GM19099 (cell line): Measurements from ENCODE around the gene DDX25.

Experiments used
- POLR2A ChIP-seq: IDR thresholded peaks from 3 replicates; pipeline ENCODE4 v1.6.1; 2011; ENCODE audit warnings: low read depth; ENCODE audit not compliant: insufficient read length; ENCODE audit errors: extremely low read depth

Gene DDX25

DNA sequence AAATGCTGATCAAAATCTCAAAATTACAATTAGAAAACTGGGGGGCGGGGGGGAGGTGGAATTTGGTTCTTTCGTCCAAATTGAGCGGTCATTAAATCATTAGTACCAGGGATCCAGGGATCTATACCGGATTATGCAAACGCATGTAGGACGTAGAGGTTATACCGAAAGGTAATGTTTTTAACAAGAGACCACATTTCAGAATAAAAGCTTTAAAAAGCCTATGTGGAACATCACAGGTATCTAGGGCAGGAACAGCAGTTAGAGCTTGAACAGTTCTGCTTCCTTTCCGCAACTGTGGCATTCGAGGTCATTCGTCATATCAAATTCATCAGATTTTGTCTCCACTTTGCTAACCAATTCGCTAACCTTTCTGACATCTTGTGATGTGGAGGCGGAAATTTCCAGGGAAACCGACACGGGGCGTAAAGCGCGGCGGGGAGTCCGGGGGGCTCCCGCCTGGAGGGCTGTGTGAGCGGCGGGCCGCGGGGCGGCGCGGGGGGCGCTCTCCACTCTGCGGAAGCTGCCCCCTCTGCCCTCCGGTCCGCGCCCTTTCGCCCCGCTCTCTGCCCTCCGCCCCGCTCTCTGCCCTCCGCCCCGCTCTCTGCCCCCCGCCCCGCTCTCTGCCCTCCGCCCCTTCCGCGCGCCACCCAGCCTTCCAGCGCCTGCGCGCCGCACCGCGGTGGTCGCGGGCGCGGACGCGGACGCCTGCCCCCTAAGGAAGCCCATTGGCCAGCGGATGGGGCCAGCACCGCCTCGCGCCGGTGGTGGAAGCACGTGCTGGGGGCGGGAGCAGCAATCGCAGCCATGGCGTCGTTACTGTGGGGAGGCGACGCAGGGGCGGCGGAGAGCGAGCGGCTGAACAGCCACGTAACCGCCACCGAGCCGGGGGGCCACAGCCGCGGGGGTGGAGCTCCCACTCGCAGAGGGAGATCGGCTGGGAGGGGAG is at the start of gene DDX25:
TSS of gene DDX25 (plus strand) at position 798 of the 949 bp plus-strand sequence. CDS start at position 808, 10 bp downstream.
- no peak for TF ChIP-seq POLR2A

DNA sequence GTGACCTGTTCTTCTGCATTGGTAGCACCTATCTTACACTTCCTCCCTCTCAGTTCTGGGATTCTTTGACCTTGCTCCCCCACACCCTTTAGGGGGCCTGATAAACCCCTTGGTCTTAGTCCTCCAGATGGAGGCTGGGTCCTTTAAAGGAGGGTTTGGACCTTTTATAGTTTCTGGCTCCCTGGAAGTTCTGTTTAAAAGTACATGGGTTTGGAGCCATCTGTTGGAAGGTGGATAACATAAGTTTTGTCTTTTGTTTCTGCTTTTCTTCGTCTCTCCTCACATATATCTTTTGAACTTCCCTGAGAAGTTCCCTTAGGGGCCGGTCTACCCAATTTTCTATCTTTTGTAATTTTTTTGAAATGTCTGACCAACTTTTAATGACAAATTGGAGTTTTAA is 34.8 kb upstream of the DDX25 start:
- TF ChIP-seq POLR2A: no peak

DNA sequence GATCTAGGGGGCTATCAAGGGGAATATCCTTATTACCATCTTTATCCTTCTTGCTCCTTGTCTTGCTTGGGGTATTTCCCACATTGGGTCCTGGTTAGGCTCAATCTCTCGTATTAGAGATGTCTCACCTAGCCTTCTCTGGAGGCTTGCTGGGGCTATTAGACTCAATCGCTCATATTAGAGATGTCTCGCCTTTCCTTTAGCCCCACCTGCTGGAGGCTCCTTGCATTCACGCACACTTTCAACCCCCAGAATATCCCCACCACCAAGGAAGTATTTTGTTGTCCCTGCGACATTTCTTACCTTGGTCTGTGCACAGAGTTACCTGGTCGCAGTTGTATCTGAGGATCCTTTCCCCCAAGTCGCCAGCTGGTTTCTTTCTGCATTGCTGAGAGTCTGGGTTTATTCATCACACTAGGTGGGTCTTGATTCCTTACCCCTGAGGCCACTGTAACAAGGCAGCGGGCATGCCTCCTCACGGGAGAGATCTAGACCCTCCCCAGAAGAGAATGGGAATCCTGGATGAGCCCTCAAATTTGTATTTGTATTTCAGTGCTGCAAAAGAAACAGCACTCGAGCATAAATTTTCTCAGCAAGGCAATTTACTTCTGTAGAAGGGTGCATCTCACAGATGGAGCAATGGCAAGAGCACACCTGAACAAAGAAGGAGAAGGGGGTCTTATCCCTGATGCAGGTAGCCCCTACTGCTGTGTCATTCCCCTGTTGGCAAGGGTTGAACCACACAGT is 32.7 kb upstream of the DDX25 start:
- TF ChIP-seq POLR2A: no peak

DNA sequence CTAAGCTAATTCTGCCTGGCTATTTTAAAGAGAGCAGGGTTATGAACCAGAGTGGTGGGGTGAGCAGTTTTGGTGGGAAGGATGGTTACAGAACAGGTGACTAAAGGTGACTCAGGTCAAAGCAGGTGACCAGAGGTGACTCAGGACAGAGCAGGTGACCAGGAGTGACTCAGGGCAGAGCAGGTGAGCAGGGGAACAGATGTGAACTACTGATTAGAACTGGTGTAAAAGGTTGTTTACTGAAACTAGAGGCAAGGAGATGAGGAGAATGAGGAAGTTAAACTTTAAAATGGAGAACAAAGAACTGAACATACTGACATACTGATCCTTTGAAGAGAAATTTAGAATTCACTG is 32.2 kb upstream of the DDX25 start:
- TF ChIP-seq POLR2A: no peak

DNA sequence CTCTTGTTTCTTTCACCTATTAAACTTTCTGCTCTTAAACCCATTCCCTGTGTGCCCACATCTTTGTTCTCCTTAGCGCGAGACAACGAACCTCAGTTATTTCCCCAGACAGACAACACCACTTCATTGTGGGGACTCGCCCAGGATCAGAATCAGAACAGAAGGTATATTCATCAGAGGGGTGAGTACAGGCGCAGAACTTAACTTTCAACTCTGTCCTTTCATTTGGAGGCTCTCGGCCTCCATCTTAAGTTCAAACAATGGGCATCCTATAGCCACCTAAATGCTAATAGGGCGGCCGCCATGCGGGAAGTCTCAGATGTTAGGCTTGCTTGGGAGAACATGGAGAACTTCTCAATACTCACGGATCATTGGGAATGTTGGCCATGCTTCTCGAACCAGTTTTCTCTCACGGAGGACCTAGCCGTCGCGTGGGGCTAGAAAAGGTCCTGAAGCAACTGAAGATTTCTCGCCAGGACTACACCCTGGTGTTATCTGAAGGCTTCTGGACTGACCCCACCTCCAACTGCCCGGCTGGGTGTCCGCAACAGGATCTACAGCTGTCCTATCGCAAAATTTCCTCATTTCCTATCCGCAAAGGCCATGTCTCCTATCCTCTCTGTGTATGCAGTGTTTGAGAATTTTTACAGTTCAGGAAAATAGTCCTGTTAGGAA is 30.3 kb upstream of the DDX25 start:
- TF ChIP-seq POLR2A: no peak

DNA sequence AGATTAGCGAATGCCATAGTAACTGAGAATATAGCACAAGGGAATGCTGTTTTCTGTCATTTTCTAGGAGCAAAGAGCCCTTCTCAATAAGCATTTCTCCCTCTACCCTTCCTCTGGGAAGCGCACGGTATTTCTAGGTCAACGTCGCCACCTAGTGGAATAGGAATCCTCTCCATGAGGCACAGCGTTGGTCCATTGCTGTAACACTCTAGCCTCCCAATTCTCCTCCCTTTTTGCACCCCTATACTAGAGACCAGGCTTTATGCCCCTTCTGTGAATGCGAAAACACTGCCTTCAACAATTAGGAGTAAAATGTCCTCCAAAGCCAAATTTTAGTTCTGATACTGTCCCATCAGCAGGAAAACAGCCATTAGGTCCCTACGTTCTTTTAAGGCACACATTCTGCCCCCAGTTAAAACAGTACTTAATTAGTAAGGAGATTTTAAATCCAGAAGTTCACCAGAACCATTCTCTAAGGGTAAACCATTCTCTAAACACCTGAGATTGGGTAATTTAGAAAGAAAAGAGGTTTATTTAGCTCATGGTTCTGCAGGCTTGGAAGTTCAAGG is 29.7 kb upstream of the DDX25 start:
- no peak for TF ChIP-seq POLR2A

DNA sequence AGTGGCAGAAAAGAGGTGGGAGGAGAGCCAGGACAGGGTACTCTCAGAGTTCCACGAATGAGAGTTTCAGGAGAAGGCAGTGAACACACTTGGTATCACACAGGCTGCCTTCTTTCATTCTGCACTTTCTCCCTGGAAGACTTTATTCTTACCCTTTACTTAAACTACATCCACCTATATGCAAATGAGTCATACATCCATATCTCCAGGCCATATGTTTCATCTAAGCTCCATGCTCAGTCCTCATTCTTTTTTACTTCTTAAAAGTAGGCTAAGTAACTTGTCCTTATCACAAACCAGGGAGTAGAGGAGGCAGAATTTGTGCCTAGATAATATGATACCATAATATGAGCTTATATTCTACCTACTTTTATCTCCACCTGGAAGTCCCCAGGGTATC is 23.0 kb upstream of the DDX25 start:
- TF ChIP-seq POLR2A: no peak

DNA sequence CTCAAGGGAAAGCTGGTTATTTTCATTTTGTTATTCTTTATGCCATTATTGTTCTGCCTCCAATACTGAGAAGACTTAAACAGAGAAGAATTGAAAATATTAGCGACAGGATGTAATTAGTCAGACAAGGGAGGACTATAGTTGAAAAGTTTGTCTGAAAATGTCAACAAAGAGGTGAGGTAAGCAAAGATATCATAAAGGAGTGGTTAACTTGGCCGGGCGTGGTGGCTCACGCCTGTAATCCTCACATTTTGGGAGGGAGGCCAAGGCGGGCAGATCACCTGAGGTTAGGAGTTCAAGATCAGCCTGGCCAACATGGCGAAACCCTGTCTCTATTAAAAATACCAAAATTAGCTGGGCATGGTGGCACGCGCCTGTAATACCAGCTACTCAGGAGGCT is 20.9 kb upstream of the DDX25 start:
- no peak for TF ChIP-seq POLR2A

DNA sequence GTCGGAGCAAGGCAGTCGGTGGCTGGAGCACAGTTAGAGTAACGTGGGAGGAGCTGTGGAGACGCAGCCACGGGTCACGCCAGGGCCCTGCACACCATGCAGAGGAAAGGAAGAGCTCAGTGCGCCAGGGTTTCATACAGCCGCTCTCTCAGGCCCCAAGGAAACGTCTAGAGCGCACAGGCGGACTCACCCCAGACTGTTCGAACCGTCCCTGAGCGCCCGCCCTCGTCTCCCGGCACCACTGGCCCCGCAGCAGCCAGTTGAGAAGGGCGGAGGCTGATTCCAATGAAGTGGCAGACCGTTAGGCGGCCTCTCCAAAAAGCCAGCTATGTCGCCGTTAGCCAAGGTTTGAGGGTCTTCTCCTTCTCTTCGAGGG is 17.3 kb upstream of the DDX25 start:
- TF ChIP-seq POLR2A: peak; percentile 61

DNA sequence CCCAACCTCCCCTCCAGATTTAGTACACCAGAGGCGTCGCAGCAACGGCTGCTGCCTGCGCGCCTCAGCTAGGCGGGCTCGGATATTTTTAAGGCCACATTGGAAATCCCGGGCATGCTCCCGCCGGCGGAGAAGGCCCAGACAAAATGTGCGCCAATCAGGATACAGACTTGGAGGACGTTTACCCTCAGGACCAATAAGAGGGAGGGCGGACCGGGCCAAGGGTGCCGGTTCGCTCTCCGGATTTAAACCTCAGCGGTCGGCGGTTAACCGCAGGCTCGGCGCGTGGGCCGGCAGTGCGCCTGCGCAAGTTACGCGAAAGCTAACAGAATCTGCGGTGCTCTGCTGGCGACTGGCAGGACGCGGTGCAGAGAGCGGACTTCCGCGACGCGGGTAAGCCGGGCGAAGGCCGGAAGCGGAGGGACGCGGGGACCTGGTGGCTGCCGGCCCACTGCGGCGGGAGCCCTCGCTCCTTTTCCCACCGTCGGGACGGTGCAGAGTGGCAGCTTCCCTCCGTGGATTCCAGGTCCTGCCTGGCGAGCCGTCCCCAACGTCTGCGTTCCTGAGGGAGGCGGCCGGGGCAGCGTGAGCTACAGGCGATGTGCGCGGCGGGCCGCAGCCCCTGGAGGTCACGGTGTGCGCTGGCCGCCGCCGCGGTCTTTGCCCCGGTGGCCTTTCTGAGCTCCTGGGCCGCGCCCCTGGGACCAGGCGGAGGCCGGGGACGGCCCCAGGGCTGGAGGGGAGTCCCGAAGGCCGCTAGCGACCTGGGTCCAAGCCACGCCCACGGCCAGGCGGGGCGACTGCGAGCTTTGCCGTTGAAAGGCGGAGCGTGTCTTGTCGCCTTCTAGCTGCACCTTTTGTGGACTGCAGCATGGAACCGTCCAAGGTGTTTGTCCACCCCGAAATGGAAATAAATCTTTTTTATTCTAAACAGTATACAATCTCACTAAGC is 16.7 kb upstream of the DDX25 start, which contains the start of gene HYLS1:
TSS of gene HYLS1 (plus strand) at position 296 of the 952 bp plus-strand sequence. CDS start 11,701 bp downstream, outside the sequence.
- TF ChIP-seq POLR2A: peak; percentile 73

DNA sequence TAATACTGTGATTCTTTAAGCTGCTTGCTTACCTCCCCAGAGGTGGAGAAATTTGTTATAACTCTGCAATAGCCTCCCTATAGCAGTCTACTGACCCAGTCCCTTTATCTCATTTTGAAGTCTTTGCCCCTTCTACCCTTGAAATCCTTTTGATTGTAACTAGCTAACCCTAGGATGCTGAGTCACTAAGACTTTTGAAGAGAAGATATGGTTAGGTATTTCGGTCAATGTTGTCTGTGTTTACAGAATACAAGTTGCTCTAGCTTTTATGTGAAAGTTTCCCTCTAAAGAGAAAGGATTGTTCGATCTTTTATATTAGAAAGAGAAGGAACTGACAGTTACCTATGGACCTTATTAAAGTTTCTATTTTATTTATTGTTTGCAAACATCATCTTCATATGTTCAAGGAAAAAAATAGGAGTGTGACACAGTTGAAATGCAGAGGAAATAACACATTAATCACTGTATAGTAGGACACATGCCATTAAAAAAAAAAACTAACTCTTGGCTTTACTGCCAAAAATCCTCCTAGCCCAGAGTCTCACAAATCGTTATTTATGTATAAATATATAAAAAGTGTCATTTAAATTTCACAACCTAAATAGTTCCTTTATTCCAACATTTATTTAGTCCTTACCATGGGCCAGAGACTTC is 13.7 kb upstream of the DDX25 start:
- TF ChIP-seq POLR2A: no peak

DNA sequence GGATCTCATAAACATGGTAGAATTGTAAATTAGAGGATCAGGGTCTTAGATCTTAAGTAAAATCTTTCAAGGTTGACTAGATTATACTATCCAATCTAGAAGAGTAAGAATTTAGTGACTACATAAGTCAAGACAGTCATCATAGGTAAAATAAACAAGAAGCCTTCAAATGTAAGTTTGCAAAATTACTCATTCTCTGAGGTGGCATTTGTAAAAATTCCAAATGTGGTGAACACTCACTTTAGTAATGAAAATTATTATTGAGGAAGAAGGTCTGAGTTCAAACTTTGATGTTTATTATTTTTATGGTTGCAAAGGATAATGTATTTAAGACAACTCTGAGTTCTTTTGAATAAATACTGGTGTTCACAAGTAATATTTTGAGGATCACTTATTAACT is 12.2 kb upstream of the DDX25 start:
- TF ChIP-seq POLR2A: no peak

DNA sequence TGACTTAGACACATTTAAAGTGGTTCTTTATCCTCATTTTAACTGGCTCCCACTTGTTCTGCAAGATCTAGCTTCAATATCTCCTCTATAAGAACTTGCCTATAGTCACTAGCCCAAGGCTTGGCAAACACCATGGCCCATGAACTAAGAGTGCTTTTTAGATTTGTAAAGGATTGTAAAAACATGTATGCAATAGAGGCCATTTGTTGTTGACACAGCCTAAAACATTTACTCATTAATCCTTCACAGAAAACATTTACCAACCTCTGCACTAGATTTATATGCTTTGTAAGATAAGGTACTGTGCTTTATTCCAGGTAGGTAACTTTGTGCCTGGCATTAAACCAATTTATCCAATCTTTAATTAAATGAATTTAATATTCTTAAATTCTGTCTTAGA is 11.3 kb upstream of the DDX25 start:
- no peak for TF ChIP-seq POLR2A
